ENCODE measurements around the gene RBP4. TPM values are rescaled to one million over a fixed set of nuclear protein-coding genes. Genes with fewer than 3 reads are reported as not detected.

Gene RBP4
- total RNA-seq, 1 experiment from 2014 or later, result 2.2 TPM

GRCh38 chr10:93554760-93555432, 46.1 kb downstream of the RBP4 start:
- Mint-ChIP-seq H3K4me3 (0 out of 2 replicates have a peak overlapping the region, but pooled peaks have one; percentile 0), H3K27me3 (ENCODE audit: low read depth) (no peaks in the 10 kb centered on the region), H3K27ac (no peak overlapping the region), H3K4me1 (peaks cover 11% of the 10 kb centered on the region), H3K9me3 (peaks cover 5% of the 10 kb centered on the region; the same call in 1 of the 2 replicates), H3K36me3 (no peaks in the 10 kb centered on the region; the same call in 1 of the 2 replicates)
- ChIA-PET POLR2A (no interaction called here), CTCF (interaction anchor here (0.6 to 5.5 kb wide), 64 partner anchors 8 to 549 kb away, joined by 3 to 71 read pairs (median 4); partner anchors contain the start of genes FFAR4, FRA10AC1, LGI1 and MYOF)
- peak; percentile 95 for ATAC-seq
- TF ChIP-seq, protein P1, sequence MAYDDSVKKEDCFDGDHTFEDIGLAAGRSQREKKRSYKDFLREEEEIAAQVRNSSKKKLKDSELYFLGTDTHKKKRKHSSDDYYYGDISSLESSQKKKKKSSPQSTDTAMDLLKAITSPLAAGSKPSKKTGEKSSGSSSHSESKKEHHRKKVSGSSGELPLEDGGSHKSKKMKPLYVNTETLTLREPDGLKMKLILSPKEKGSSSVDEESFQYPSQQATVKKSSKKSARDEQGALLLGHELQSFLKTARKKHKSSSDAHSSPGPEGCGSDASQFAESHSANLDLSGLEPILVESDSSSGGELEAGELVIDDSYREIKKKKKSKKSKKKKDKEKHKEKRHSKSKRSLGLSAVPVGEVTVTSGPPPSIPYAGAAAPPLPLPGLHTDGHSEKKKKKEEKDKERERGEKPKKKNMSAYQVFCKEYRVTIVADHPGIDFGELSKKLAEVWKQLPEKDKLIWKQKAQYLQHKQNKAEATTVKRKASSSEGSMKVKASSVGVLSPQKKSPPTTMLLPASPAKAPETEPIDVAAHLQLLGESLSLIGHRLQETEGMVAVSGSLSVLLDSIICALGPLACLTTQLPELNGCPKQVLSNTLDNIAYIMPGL (CRISPR knock-in tag; IDR thresholded peaks at IDR 0.05), result no peak
- TF ChIP-seq, protein P2, sequence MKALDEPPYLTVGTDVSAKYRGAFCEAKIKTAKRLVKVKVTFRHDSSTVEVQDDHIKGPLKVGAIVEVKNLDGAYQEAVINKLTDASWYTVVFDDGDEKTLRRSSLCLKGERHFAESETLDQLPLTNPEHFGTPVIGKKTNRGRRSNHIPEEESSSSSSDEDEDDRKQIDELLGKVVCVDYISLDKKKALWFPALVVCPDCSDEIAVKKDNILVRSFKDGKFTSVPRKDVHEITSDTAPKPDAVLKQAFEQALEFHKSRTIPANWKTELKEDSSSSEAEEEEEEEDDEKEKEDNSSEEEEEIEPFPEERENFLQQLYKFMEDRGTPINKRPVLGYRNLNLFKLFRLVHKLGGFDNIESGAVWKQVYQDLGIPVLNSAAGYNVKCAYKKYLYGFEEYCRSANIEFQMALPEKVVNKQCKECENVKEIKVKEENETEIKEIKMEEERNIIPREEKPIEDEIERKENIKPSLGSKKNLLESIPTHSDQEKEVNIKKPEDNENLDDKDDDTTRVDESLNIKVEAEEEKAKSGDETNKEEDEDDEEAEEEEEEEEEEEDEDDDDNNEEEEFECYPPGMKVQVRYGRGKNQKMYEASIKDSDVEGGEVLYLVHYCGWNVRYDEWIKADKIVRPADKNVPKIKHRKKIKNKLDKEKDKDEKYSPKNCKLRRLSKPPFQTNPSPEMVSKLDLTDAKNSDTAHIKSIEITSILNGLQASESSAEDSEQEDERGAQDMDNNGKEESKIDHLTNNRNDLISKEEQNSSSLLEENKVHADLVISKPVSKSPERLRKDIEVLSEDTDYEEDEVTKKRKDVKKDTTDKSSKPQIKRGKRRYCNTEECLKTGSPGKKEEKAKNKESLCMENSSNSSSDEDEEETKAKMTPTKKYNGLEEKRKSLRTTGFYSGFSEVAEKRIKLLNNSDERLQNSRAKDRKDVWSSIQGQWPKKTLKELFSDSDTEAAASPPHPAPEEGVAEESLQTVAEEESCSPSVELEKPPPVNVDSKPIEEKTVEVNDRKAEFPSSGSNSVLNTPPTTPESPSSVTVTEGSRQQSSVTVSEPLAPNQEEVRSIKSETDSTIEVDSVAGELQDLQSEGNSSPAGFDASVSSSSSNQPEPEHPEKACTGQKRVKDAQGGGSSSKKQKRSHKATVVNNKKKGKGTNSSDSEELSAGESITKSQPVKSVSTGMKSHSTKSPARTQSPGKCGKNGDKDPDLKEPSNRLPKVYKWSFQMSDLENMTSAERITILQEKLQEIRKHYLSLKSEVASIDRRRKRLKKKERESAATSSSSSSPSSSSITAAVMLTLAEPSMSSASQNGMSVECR (CRISPR knock-in tag; IDR thresholded peaks at IDR 0.05; ENCODE audit: borderline replicate concordance), result no peak
- TF ChIP-seq, protein P3, sequence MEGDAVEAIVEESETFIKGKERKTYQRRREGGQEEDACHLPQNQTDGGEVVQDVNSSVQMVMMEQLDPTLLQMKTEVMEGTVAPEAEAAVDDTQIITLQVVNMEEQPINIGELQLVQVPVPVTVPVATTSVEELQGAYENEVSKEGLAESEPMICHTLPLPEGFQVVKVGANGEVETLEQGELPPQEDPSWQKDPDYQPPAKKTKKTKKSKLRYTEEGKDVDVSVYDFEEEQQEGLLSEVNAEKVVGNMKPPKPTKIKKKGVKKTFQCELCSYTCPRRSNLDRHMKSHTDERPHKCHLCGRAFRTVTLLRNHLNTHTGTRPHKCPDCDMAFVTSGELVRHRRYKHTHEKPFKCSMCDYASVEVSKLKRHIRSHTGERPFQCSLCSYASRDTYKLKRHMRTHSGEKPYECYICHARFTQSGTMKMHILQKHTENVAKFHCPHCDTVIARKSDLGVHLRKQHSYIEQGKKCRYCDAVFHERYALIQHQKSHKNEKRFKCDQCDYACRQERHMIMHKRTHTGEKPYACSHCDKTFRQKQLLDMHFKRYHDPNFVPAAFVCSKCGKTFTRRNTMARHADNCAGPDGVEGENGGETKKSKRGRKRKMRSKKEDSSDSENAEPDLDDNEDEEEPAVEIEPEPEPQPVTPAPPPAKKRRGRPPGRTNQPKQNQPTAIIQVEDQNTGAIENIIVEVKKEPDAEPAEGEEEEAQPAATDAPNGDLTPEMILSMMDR (IDR thresholded peaks at IDR 0.05), result peak; percentile 71
- TF ChIP-seq NFE2L1 (CRISPR knock-in tag; IDR thresholded peaks at IDR 0.05) (no peak), IRF2 (CRISPR knock-in tag; IDR thresholded peaks at IDR 0.05; ENCODE audit: borderline replicate concordance, low read depth) (no peak)
- peak; percentile 85 for DNase-seq (ENCODE audit: low spot score)

DNA sequence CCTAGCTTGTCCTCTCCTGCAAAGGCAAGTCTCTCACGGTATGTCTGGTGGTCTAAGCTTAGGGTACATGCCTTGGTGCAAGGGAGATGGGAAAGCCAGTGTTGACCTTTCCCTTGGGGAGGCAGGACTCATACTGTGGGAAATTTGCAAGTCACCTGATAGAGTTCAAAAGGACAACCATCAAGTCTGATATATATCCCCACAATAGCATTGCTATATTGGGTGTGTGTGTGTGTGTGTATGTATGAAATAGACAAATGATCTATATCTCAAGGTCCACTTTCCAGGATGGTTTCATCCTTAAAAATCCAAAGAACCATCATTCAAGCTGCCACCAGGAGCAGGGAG, 46.7 kb downstream of the RBP4 start:
- no peak for ATAC-seq
- CTCF ChIA-PET, result interaction anchor here (0.9 to 5.5 kb wide), 55 partner anchors 9 to 548 kb away, joined by 3 to 71 read pairs (median 5); partner anchors contain the start of genes FFAR4, FRA10AC1, MYOF and PDE6C
- POLR2A ChIA-PET, result no interaction called here
- Mint-ChIP-seq H3K9me3 (no peaks in the 10 kb centered on the region), H3K27me3 (ENCODE audit: low read depth) (no peaks in the 10 kb centered on the region), H3K4me3 (no peak overlapping the region), H3K27ac (no peak overlapping the region), H3K36me3 (no peaks in the 10 kb centered on the region), H3K4me1 (peaks cover 11% of the 10 kb centered on the region)
- DNase-seq (ENCODE audit: low spot score), result no peak
- TF ChIP-seq, protein P4, sequence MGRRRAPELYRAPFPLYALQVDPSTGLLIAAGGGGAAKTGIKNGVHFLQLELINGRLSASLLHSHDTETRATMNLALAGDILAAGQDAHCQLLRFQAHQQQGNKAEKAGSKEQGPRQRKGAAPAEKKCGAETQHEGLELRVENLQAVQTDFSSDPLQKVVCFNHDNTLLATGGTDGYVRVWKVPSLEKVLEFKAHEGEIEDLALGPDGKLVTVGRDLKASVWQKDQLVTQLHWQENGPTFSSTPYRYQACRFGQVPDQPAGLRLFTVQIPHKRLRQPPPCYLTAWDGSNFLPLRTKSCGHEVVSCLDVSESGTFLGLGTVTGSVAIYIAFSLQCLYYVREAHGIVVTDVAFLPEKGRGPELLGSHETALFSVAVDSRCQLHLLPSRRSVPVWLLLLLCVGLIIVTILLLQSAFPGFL (CRISPR knock-in tag; IDR thresholded peaks at IDR 0.05; ENCODE audit: borderline replicate concordance), result no peak
- no peak for TF ChIP-seq E2F4 (CRISPR knock-in tag; IDR thresholded peaks at IDR 0.05; ENCODE audit: borderline replicate concordance, low read depth)
- TF ChIP-seq NR2C2 (CRISPR knock-in tag; IDR thresholded peaks at IDR 0.05), result no peak
- no peak for TF ChIP-seq CREB1 (CRISPR knock-in tag; IDR thresholded peaks at IDR 0.05)
- TF ChIP-seq ZBTB43 (CRISPR knock-in tag; IDR thresholded peaks at IDR 0.05), result no peak
- no peak for TF ChIP-seq ZNF416 (CRISPR knock-in tag; IDR thresholded peaks at IDR 0.05)
- no peak for TF ChIP-seq ZNF396 (CRISPR knock-in tag; IDR thresholded peaks at IDR 0.05; ENCODE audit: borderline replicate concordance)
- TF ChIP-seq ZNF138 (CRISPR knock-in tag; conservative IDR thresholded peaks at IDR 0.05), result no peak
- TF ChIP-seq GRHL2 (CRISPR knock-in tag; IDR thresholded peaks at IDR 0.05; ENCODE audit: insufficient replicate concordance, severe bottlenecking), result no peak
- TF ChIP-seq, protein P5, sequence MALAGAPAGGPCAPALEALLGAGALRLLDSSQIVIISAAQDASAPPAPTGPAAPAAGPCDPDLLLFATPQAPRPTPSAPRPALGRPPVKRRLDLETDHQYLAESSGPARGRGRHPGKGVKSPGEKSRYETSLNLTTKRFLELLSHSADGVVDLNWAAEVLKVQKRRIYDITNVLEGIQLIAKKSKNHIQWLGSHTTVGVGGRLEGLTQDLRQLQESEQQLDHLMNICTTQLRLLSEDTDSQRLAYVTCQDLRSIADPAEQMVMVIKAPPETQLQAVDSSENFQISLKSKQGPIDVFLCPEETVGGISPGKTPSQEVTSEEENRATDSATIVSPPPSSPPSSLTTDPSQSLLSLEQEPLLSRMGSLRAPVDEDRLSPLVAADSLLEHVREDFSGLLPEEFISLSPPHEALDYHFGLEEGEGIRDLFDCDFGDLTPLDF (CRISPR knock-in tag; IDR thresholded peaks at IDR 0.05), result no peak
- TF ChIP-seq, protein P3 (IDR thresholded peaks at IDR 0.05), result no peak
- no peak for TF ChIP-seq PRRX2 (CRISPR knock-in tag; IDR thresholded peaks at IDR 0.05)
- TF ChIP-seq JAZF1 (CRISPR knock-in tag; IDR thresholded peaks at IDR 0.05), result no peak
- no peak for TF ChIP-seq ZNF317 (CRISPR knock-in tag; IDR thresholded peaks at IDR 0.05; ENCODE audit: borderline replicate concordance, low read depth)
